ENCODE results near the gene PCDH9. TPM values are rescaled to one million over a fixed set of nuclear protein-coding genes. Genes with fewer than 3 reads are reported as not detected.
A peak's percentile ranks its signal among the peaks of the same experiment; 100 is the strongest.

Gene PCDH9
- total and polyA plus RNA-seq, 11 donors, result 3.0 to 39.6 (median 21.6) TPM

DNA sequence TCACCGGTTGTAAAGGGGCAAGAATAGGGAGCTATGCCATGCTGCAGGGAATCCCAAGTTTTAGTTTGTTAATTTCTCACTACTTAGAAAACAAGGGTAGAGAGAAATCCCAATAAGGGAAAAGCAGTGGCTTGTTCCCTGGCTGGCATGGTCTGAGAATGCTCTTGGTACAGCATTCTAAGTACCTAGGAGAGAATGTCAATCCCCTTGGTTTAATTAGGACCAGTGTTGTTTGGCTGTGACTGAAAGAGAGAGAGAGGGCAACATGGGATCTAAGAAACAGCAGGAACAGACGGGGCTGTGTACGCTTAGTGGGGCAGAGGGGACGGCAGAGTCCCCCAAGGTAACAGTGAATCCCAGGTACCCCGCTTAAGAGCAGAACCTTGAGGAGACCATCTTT is 228.8 kb downstream of the PCDH9 start:
- TF ChIP-seq, protein P1, sequence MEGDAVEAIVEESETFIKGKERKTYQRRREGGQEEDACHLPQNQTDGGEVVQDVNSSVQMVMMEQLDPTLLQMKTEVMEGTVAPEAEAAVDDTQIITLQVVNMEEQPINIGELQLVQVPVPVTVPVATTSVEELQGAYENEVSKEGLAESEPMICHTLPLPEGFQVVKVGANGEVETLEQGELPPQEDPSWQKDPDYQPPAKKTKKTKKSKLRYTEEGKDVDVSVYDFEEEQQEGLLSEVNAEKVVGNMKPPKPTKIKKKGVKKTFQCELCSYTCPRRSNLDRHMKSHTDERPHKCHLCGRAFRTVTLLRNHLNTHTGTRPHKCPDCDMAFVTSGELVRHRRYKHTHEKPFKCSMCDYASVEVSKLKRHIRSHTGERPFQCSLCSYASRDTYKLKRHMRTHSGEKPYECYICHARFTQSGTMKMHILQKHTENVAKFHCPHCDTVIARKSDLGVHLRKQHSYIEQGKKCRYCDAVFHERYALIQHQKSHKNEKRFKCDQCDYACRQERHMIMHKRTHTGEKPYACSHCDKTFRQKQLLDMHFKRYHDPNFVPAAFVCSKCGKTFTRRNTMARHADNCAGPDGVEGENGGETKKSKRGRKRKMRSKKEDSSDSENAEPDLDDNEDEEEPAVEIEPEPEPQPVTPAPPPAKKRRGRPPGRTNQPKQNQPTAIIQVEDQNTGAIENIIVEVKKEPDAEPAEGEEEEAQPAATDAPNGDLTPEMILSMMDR (IDR thresholded peaks at IDR 0.05), result no peak
- TF ChIP-seq POLR2A (IDR thresholded peaks at IDR 0.05), result no peak
- intact Hi-C loops (cut with DNase I), result no loop called here
- no peak for ATAC-seq
- no peaks in the 10 kb centered on the region for H3K36me3 ChIP-seq
- no peaks in the 10 kb centered on the region for H3K27me3 ChIP-seq
- no peak for DNase-seq
- 92 to 98% (median 94%) methylated on average over 5 of the region's 5 CpGs for WGBS, 4 donors
- no peaks in the 10 kb centered on the region for H3K9me3 ChIP-seq
- no peaks in the 10 kb centered on the region for H3K4me1 ChIP-seq
- no peak overlapping the region for H3K4me3 ChIP-seq
- H3K27ac ChIP-seq, result no peak overlapping the region

DNA sequence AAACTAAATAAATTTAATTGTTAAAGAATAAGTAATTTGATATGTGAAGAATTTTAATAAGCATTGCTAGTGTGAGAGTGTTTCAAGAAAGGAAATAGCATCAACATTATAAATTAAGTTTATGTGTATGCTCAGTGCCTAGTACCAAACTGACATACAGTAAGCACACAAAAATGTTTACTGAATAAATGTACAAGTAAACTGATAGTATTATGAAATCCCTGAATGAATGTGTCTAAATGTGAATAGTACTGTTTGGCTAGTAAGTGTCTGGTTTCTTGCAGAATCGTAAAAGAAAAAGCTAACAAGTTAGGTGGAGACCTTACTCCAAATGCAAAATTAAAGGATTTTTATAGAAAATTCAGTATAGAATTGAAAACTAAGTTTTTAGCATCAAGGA is 233.6 kb downstream of the PCDH9 start:
- Histone ChIP-seq H3K9me3 (no peaks in the 10 kb centered on the region), H3K4me1 (peaks cover 0 to 7% (median 0%) of the 10 kb centered on the region in 12 donors), H3K36me3 (no peaks in the 10 kb centered on the region), H3K4me3 (no peak overlapping the region), H3K27ac (no peak overlapping the region), H3K27me3 (no peaks in the 10 kb centered on the region)
- DNase-seq (no peak), ATAC-seq (no peak)
- no peak for TF ChIP-seq POLR2A (IDR thresholded peaks at IDR 0.05)
- TF ChIP-seq, protein P1 (IDR thresholded peaks at IDR 0.05), result no peak
- intact Hi-C loops (cut with DNase I), result loop anchor here in 2 of 10 donors (5.0 to 10.0 kb wide), 3 partner anchors 228 to 372 kb away; no protein-coding TSS in a partner anchor
- WGBS, 4 donors, result 91 to 98% (median 95%) methylated on average over 1 of the region's 1 CpG

DNA sequence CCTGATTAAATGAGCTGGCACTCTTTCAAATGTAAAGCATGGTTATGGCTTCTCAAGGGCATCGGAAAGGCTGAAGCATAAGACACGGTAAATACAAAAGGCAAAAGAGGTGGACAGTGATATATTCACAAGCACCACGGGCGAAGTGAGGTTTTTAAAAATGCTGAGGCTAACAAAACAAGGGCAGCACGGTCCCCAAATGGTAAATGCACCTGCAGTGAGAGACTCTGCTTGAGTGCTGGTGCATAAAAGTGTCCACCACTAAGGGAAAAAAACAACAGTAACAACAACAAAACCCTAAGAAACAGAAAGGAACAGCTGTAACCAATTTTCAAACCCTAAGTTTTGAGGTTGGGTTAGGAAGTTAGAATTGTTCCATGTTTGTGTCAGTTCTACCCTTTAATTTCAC is 234.9 kb downstream of the PCDH9 start:
- WGBS, 4 donors, result 62 to 86% (median 71%) methylated on average over 5 of the region's 5 CpGs
- Histone ChIP-seq H3K36me3 (no peaks in the 10 kb centered on the region), H3K27me3 (no peaks in the 10 kb centered on the region), H3K9me3 (no peaks in the 10 kb centered on the region), H3K4me1 (peaks cover 0 to 7% (median 0%) of the 10 kb centered on the region in 12 donors), H3K27ac (no peak overlapping the region), H3K4me3 (peak overlapping the region in 2 of 12 donors; percentile 43 to 52)
- TF ChIP-seq POLR2A (IDR thresholded peaks at IDR 0.05), result no peak
- TF ChIP-seq, protein P1 (IDR thresholded peaks at IDR 0.05), result no peak
- no peak for DNase-seq
- intact Hi-C loops (cut with DNase I), result loop anchor here in 2 of 10 donors (5.0 to 10.0 kb wide), 3 partner anchors 230 to 370 kb away; no protein-coding TSS in a partner anchor
- peak in 2 of 4 donors; percentile 28 to 29 for ATAC-seq

DNA sequence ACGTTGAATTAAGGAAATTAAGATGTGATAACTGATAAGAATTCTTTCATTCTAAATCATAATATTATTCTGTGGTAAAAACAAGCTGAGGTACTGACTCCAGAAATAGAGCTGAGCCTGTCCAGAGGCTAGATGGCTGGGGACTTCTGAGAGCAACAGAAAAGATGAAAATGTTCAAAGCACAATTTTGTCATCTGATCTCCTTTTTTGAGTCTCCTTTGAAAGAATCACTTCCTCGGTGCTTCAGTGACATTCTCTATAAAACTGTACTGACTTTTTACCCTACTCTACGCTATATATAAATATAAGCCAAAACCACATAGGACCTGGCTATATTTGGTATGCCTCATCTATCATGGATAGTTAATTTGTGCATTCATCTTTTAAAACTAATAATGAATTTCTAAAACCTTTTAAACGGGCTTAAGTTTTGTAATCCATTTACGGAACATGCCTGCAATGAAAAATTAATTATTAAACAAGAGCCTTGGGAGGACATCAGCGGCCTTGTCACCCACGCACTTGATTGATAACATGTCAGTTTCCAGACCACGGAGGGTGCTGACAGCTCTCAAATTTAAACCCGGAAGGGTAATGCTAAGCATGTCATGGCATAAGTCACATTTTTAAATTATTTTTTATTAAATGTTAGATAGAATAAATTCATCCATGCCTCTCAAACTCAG is 235.5 kb downstream of the PCDH9 start:
- Histone ChIP-seq H3K27me3 (no peaks in the 10 kb centered on the region), H3K27ac (peak overlapping the region in 1 of 12 donors; percentile 42), H3K36me3 (no peaks in the 10 kb centered on the region), H3K4me3 (peak overlapping the region in 11 of 12 donors; percentile 7 to 58 (median 43)), H3K4me1 (peaks cover 0 to 7% (median 0%) of the 10 kb centered on the region in 12 donors), H3K9me3 (no peaks in the 10 kb centered on the region)
- ATAC-seq (peak; percentile 11 to 62 (median 50)), DNase-seq (no peak)
- no peak for TF ChIP-seq POLR2A (IDR thresholded peaks at IDR 0.05)
- TF ChIP-seq, protein P1 (IDR thresholded peaks at IDR 0.05), result peak in 1 of 12 donors; percentile 3
- intact Hi-C loops (cut with DNase I), result loop anchor here in 2 of 10 donors (5.0 to 10.0 kb wide), 3 partner anchors 230 to 370 kb away; no protein-coding TSS in a partner anchor
- WGBS, 4 donors, result 58 to 62% (median 61%) methylated on average over 9 of the region's 9 CpGs

Measured in heart left ventricle (tissue), 16 donors.